ENCODE data around the gene NOP56.

Gene NOP56

DNA sequence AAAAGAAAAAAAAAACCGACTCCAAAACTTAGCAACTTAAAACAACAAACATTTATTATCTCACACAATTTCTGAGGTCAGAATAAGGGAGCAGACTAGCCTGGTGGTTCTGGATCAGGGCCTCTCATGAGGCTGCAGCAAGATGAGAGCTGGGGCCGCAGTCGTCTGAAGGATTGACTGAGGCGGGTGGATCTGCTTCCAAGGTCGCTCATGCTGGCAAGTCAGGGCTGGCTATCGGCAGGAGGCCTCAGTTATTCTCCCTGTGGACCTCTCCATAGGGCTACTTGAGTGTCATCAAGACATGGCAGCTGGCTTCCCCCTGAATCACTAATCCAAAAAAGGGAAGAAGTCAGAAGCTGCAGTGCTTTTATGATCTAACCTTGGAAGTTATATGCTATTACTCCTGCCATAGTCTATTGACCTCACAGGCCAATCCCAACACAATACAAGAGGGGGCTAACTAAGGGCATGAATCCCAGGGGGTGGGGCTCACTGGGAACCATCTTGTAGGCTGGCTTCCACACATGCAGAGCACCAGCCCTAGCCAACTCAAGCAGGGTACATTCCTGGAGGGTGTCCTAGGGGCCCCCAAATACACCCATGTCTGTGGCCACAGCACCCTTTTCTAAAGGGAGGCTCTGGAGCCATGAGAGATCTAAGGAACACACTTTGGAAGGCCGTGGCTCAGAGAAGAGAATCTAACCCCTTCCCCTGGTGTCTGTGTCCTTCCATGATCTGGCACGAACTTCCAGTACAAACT, 51.5 kb downstream of the NOP56 start:
- no peak for DNase-seq (ENCODE audit: low spot score)

GRCh38 chr20:2705931-2706645, 53.7 kb downstream of the NOP56 start:
- DNase-seq (ENCODE audit: low spot score): no peak

- no peak for DNase-seq (ENCODE audit: low spot score)
These were observed 54.4 kb downstream of the NOP56 start for GRCh38 chr20:2706688-2707352.

DNA sequence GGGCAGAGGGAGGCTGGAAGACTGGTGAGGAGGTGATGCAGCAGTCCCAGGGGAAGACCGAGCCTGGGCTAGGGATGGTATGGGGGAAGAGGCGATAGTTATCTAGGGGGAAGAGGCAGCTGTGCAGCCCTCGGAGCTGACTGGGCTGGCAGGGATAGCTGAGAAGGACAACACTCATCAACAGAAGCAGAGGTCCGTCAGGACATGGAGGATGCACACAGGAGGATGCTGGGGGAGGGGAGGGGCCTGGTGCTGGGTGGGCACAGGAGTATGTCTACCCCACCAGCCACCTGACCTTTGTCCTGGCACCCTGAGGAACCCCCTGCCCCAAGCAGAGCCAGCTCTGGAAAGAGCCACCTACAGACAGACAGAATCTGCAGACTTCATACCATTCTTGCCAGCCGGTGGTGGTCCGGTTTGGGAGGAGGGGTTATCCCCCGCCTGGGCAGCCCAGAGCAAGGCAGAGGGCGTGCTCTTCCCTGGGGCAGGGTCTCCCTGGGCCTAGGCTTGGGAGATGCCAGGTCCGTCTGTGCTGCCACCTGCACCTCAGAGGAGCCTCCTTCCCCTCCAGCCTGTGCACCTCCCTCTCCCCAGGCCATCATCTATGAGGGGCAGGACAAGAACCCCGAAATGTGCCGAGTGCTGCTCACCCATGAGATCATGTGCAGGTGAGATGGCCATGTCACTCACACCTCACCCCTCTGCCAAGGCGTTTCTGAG, 55.1 kb downstream of the NOP56 start:
- no peak for DNase-seq (ENCODE audit: low spot score)

All from kidney tubule cell (primary cell).